Measurements from ENCODE around the gene EPHB3.

Gene EPHB3

GRCh38 chr3:184630861-184631471 lies 69.4 kb downstream of the EPHB3 start:
- no peak for DNase-seq

DNA sequence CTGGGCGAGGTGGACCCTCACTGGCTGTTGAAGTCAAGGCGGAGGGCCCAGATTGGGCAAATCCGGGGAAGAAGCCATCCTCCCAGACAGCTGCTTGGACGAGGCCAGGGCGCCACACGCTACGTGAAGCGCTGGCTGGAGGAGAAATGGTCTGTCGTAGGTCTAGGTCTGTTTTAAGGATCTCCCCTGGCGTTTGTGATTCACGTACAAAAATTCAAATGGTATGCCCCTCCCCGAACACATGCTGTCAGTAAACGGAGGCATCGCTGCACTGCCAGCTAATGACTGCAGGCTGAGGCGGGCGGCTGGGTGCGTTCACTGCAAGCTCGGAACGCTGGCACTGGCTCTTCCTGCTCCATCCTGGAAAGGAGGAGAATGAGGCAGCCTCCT lies 69.9 kb downstream of the EPHB3 start:
- DNase-seq, result peak; percentile 39
